ENCODE results near the gene ASPHD1. TPM values are rescaled to one million over a fixed set of nuclear protein-coding genes. Genes with fewer than 3 reads are reported as not detected.

The ASPHD1 gene
- total RNA-seq, 1 donor from 2014 or later, result not detected

DNA sequence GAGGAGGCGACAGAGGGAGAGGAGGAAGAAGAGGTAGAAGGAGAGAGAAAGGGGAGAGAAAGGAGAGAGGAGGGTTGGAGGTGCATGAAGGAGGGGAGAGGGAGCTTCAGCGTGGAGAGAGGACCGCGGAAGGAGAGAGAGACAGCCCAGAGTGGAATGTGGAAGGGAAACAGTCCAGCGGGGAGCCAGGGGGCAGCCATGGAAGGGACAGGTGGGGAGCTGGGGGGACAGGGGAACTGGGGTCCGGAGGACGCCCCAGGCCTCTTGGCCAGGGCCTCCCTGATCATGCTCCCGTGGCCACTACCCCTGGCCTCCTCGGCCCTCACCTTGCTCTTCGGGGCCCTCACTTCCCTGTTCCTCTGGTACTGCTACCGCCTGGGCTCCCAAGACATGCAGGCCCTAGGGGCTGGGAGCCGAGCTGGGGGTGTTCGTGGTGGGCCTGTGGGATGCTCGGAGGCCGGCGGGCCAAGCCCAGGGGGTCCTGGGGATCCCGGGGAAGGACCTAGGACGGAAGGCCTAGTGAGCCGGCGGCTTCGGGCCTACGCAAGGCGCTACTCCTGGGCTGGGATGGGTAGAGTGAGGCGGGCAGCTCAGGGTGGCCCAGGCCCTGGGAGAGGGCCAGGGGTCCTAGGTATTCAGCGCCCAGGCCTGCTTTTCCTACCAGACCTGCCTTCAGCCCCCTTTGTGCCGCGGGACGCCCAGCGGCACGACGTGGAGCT, 759 bp downstream of the ASPHD1 start:
- POLR2A ChIA-PET, result interaction anchor here (1.1 kb wide), 1 partner anchor 96 kb away, joined by 3 read pairs; no protein-coding TSS in a partner anchor
- Mint-ChIP-seq H3K27me3 (peaks cover 28% of the 10 kb centered on the region), H3K27ac (no peak overlapping the region), H3K4me3 (peak overlapping the region; percentile 77), H3K4me1 (peaks cover 5% of the 10 kb centered on the region), H3K36me3 (ENCODE audit: low read depth) (no peaks in the 10 kb centered on the region), H3K9me3 (no peaks in the 10 kb centered on the region)
- ATAC-seq (ENCODE audit: low read depth) (no peak), DNase-seq (no peak)
- intact Hi-C loops (cut with micrococcal nuclease), result loop anchor here (1.0 kb wide), 3 partner anchors 25 to 60 kb away; partner anchors contain the start of genes CDIPT and KCTD13
- TF ChIP-seq, protein P1, sequence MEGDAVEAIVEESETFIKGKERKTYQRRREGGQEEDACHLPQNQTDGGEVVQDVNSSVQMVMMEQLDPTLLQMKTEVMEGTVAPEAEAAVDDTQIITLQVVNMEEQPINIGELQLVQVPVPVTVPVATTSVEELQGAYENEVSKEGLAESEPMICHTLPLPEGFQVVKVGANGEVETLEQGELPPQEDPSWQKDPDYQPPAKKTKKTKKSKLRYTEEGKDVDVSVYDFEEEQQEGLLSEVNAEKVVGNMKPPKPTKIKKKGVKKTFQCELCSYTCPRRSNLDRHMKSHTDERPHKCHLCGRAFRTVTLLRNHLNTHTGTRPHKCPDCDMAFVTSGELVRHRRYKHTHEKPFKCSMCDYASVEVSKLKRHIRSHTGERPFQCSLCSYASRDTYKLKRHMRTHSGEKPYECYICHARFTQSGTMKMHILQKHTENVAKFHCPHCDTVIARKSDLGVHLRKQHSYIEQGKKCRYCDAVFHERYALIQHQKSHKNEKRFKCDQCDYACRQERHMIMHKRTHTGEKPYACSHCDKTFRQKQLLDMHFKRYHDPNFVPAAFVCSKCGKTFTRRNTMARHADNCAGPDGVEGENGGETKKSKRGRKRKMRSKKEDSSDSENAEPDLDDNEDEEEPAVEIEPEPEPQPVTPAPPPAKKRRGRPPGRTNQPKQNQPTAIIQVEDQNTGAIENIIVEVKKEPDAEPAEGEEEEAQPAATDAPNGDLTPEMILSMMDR (IDR thresholded peaks at IDR 0.05), result no peak
- CTCF ChIA-PET, result no interaction called here

DNA sequence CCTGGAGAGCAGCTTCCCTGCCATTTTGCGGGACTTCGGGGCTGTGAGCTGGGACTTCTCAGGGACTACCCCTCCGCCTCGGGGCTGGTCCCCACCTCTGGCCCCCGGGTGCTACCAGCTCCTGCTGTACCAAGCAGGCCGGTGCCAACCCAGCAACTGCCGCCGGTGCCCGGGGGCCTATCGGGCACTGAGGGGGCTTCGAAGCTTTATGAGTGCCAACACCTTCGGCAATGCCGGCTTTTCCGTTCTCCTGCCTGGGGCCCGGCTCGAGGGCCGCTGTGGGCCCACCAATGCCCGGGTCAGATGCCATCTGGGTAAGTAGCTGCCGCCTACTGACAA, 1.3 kb downstream of the ASPHD1 start:
- Mint-ChIP-seq H3K4me1 (peaks cover 5% of the 10 kb centered on the region), H3K4me3 (no peak overlapping the region), H3K9me3 (no peaks in the 10 kb centered on the region), H3K27ac (no peak overlapping the region), H3K36me3 (ENCODE audit: low read depth) (peaks cover 3% of the 10 kb centered on the region), H3K27me3 (peaks cover 26% of the 10 kb centered on the region)
- no peak for DNase-seq
- no peak for ATAC-seq (ENCODE audit: low read depth)
- TF ChIP-seq, protein P1 (IDR thresholded peaks at IDR 0.05), result no peak
- CTCF ChIA-PET, result no interaction called here
- POLR2A ChIA-PET, result interaction anchor here (0.5 to 1.1 kb wide), 2 partner anchors 97 to 149 kb away, joined by 3 read pairs; no protein-coding TSS in a partner anchor
- intact Hi-C loops (cut with micrococcal nuclease), result no loop called here

DNA sequence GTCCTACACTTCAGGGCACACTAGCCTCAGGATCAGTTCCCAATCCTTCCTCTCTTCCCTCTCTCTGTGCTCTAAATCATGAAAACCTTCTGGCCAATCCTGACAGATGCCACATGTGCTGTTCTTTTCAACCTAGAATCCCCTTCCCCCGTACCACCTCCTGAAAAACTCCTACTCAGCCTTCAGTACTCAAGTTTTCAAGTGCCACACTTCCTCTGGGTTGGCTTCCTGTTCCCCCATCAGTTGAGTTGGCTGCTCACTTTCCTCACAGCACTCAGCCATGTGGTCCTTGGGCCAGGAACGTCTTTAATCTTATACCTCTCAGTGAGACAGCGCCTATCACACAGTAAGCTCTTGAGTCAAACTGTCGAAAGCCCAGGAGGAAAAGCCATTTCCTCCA, 3.3 kb downstream of the ASPHD1 start:
- TF ChIP-seq, protein P1 (IDR thresholded peaks at IDR 0.05), result no peak
- no peak for DNase-seq
- no peak overlapping the region for H3K27ac Mint-ChIP-seq
- ChIA-PET POLR2A (no interaction called here), CTCF (no interaction called here)
- peaks cover 12% of the 10 kb centered on the region for H3K27me3 Mint-ChIP-seq
- intact Hi-C loops (cut with micrococcal nuclease), result no loop called here
- H3K36me3 Mint-ChIP-seq (ENCODE audit: low read depth), result peaks cover 8% of the 10 kb centered on the region
- peaks cover 5% of the 10 kb centered on the region for H3K4me1 Mint-ChIP-seq
- H3K4me3 Mint-ChIP-seq, result no peak overlapping the region
- ATAC-seq (ENCODE audit: low read depth), result no peak
- H3K9me3 Mint-ChIP-seq, result no peaks in the 10 kb centered on the region

DNA sequence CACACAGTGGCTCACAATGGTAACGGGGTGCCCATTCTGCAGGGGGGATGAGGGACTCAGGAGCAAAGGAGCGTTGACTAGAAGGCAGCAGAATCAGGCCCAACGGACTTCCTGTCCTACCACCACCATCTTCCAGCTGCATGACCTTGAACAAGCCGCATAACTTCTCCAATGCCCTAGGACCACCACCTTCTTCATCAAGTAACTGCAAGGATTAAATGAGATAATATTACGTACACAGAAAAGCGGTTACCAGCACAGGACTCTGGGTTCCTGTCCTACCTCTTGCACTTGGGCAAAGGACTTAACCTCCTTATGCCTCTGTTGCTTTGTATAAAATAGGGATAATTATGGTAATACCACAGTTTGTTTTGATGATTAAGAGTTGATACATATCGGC, 4.7 kb downstream of the ASPHD1 start:
- CTCF ChIA-PET, result no interaction called here
- Mint-ChIP-seq H3K9me3 (no peaks in the 10 kb centered on the region), H3K4me3 (no peak overlapping the region), H3K4me1 (peaks cover 5% of the 10 kb centered on the region), H3K27ac (no peak overlapping the region), H3K36me3 (ENCODE audit: low read depth) (peaks cover 8% of the 10 kb centered on the region), H3K27me3 (peaks cover 8% of the 10 kb centered on the region)
- intact Hi-C loops (cut with micrococcal nuclease), result no loop called here
- ATAC-seq (ENCODE audit: low read depth) (no peak), DNase-seq (no peak)
- POLR2A ChIA-PET, result no interaction called here
- TF ChIP-seq, protein P1 (IDR thresholded peaks at IDR 0.05), result no peak

DNA sequence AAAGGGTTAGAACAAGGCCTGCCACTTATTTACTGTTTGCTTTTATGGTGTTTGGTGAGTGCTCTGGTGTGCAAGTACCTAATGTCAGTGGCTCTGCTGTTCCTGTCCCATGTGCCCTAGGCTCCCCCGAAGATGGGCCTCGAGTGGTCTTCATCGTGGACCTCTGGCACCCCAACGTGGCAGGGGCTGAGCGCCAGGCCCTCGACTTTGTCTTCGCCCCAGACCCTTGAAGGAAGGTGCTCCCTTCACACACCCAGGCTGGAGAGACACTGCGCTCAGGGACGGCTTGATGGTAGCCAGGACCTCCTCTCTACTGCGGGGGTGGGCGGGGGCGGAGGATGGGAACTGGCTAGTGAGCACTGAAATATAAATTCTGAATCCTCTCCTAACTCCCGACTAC, 5.4 kb downstream of the ASPHD1 start:
- ATAC-seq (ENCODE audit: low read depth), result no peak
- Mint-ChIP-seq H3K4me3 (no peak overlapping the region), H3K27me3 (peaks cover 5% of the 10 kb centered on the region), H3K9me3 (no peaks in the 10 kb centered on the region), H3K36me3 (ENCODE audit: low read depth) (peaks cover 8% of the 10 kb centered on the region), H3K27ac (no peak overlapping the region), H3K4me1 (peaks cover 1% of the 10 kb centered on the region)
- TF ChIP-seq, protein P1 (IDR thresholded peaks at IDR 0.05), result no peak
- intact Hi-C loops (cut with micrococcal nuclease), result no loop called here
- no peak for DNase-seq
- ChIA-PET POLR2A (no interaction called here), CTCF (no interaction called here)

Data from activated B cell treated with CpG ODN at 0.5 μM for 24 hours (primary cell).